Measurements from ENCODE around the gene CRACR2B.

CRACR2B gene

GRCh38 chr11:827146-827896 is 398 bp upstream of the CRACR2B start:
- DNase-seq: no peak

DNA sequence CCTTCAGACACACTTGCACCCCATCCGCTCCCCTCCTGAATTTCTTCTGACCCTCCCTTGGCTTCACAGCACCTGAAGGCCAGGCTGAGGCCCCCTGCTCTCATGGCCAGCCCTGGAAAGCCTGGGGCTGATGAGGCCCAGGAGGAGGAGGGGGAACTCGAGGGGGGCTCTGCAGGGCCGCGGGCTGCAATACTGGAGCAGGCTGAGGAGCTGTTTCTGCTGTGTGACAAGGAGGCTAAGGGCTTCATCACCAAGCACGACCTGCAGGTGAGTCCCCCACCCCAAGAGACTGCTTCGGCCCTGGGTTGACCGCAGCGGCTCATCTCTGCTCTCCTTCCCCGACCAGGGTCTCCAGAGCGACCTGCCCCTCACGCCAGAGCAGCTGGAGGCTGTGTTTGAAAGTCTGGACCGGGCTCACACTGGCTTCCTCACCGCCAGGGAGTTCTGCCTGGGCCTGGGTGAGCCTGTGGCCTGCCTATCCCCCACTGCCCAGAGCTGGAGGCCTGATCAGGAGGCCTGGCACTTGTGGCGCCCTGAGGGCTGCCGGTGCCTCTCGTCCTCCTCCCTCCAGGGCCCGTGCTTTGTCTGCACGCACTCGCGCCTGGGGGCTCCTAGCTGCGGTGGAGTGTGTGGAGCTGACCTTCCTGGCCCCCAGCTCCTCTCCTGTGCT is 922 bp downstream of the CRACR2B start:
- no peak for DNase-seq

DNA sequence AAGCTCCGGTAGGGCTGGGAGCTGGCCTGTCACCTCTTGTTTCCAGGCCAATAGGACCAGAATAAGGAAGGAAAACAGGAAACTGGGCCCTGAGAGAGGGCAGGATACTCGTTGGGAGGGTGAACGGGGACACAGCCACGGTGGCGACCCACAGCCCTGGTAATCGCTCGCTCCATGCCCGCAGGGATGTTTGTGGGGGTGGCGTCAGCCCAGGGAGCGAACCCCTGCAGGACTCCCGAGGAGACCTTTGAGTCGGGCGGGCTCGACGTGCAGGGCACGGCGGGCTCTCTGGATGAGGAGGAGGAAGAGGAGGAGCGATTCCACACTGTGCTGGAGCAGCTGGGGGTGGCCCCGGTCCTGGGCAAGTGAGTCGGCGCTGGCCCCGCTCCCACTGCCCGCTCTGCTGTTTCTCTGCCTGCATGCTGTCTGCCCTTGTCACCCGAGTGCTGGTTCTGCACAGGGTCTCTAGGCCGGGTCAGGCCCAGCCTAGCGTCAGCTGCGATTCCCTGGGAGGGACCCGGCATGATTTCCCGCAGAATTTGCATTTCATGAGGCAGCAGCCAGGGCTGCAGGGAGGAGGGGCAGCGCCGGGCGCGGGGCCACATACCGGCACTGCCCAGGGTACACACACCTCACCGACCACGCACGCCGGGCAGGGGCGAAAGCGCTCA is 1.6 kb downstream of the CRACR2B start:
- DNase-seq: no peak

- DNase-seq: no peak
Measured at GRCh38 chr11:829847-830294, 2.2 kb downstream of the CRACR2B start.

DNA sequence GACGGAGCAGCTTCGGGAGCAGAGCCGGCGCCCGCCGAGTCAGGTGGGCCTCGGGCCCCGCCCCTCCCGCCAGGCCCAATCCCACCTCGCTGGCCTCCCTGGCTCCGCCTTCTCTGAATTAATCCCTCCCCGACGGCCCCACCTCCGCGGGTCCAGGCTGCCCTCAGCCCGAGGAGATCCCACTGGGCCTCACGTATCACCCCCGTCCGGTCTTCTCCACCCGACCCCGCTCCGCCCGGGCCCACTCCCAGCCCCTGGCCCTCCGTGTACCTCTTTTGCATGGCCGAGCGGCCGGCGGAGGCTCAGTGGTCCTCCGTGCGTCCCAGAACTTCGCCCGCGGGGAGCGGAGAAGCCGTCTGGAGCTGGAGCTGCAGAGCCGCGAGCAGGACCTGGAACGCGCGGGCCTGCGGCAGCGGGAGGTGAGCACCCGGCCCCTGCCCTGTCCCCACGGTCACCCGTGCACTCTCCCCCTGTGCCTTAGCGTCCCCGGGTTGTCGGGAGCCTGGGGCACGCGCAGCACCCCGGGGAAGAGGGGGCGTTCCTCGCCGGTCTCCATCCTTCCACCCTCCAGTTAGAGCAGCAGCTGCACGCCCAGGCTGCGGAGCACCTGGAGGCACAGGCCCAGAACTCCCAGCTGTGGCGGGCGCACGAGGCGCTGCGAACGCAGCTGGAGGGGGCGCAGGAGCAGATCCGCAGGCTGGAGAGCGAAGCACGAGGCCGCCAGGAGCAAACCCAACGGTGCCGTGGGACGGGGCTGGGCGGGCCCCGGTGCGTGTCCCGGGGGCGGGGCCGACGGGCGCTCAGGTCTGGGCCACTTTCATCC is 2.8 kb downstream of the CRACR2B start:
- DNase-seq: no peak

DNA sequence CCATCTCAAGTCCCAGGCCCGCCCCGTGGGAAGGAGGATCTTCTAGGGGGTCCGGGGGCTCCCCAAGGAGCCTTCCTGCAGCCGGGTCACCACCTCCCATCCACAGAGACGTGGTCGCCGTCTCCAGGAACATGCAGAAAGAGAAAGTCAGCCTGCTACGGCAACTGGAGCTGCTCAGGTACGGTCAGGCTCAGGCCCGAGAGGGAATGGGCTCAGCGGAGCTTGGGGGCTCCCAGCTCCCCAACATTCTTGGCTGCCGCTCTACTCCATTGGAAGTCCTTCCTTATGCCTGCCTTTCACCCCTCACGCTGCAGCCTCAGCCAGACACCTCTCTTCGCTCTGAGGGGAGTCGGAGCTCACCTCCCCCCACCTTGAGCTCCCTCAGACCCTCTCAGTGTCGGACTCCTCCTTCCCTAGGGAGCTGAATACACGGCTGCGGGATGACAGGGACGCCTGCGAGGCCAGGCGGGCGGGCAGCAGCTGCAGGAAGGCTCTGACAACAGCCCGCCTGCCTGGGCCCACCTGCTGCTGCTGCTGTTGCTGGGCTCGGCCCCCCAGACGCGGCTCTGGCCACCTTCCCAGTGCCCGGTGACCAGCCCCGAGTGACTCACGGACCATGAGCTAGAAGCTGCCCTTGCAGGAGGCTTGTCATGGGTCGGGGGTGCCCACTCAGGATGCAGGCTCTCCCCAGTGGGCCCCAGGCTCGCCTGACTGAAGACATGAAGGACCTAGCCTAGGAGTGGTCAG is 3.6 kb downstream of the CRACR2B start:
- DNase-seq: no peak

GRCh38 chr11:831961-832528 is 4.3 kb downstream of the CRACR2B start:
- no peak for DNase-seq

DNA sequence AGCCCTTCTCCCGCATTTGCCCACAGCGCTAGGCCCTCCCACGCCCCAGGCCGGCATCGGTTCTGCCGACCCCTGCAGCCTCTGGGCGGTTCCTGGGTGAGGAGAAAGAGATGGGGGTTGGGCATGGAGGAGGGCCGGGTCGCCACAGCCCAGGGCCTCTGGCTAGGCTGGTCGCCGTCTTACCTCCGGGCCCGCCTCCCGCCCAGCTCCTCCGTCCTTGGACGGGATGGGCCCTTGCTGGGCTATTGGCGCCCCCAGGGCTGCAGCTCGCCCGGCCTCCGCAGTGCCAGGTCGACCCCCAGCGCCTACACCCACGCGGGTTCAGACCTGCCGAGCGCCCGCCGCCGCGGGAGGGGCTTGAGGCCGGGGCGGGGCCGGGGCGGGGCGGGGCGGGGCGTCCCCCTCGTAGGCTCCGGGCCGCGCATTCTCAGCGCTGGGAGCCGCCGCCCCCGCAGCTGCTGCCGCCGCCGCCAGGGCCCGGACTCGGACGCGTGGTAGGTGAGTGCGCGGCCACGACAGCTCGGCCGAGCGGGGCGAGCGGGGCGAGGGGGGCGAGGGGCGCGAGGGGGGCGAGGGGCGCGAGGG is 4.9 kb downstream of the CRACR2B start, which contains the start of gene CD151:
Gene CD151 (plus strand): TSS at position 424 of the 585 bp plus-strand sequence. CDS start 3,118 bp downstream, outside the sequence.
- DNase-seq: no peak

- DNase-seq: no peak
Measured at GRCh38 chr11:833114-833791, 5.5 kb downstream of the CRACR2B start.

DNA sequence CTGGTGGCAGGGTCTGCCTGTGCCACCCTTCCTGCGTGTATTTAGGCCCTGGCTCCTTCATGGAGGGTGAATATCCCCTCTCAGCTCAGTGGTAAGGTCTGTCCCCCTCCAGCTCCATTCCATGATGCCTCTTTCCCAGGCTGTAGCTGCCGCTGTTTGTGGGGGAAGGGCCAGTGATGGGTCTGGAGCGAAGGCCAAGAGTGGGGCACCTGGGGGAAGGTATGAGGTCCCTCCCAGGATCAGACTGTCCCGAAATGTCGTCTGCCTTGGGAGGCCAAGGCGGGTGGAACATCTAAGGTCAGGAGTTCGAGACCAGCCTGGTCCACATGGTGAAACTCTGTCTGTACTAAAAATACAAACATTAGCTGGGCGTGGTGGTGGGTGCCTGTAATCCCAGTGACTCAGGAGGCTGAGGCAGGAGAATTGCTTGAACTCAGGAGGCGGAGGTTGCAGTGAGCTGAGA is 6.2 kb downstream of the CRACR2B start:
- no peak for DNase-seq

GRCh38 chr11:834371-835316 is 6.9 kb downstream of the CRACR2B start:
- DNase-seq: no peak

DNA sequence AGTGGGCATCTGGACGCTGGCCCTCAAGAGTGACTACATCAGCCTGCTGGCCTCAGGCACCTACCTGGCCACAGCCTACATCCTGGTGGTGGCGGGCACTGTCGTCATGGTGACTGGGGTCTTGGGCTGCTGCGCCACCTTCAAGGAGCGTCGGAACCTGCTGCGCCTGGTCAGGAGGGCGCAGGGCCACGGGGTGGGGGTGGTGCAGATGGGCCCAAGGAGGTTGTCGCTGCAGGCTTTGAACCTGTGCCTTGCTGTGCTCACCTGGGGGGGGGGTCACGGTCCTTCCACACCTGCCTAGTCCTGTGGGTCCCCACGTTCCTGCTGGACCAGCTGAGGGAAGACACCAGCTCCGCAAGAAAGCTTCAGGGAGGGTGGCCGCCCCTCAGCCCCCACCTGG is 8.6 kb downstream of the CRACR2B start:
- DNase-seq: no peak

DNA sequence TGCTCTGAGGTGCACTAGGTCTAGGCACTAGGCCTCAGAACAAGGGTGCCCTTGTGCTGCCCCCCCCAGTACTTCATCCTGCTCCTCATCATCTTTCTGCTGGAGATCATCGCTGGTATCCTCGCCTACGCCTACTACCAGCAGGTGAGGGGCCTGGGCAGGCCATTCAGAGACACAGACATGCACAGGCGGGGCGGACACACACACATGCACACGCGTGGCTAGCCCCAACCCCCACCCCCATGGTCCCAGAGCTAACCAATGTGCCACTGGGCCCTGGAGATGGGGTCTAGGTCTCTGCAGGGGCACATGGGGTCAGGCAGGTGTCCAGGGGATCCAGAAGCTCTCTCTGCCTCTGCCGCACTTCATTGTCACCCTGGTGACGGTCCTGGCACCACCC is 9.0 kb downstream of the CRACR2B start:
- DNase-seq: no peak

DNA sequence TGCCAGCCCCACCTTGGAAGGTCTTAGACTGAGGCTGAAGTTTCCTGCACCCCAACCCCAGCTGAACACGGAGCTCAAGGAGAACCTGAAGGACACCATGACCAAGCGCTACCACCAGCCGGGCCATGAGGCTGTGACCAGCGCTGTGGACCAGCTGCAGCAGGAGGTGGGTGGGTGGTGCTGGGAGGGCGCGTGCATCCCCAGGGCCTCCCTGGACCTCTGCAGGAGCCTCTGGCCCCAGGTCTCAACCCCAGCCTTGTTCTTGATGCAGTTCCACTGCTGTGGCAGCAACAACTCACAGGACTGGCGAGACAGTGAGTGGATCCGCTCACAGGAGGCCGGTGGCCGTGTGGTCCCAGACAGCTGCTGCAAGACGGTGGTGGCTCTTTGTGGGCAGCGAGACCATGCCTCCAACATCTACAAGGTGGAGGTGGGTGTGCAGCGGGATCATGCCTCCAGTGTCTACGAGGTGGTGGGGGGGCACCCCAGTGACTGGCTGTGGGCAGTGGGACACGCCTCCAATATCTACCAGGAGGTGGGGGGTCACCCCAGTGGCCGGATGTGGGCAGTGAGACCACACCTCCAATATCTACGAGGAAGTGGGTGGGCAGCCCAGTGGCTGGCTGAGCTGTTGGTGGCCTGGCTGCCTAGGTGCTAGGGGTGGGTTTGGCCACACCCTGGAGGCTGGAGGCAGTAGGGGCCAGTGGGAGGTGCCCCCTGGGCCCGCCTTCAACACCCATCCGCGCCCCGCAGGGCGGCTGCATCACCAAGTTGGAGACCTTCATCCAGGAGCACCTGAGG is 9.7 kb downstream of the CRACR2B start:
- DNase-seq: no peak

DNA sequence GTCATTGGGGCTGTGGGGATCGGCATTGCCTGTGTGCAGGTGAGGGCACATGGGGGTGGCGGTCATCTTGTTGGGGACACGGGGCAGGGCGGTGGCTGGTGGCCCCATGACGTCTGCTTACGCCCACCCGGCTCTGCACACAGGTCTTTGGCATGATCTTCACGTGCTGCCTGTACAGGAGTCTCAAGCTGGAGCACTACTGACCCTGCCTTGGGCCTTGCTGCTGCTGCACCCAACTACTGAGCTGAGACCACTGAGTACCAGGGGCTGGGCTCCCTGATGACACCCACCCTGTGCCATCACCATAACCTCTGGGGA is 10.2 kb downstream of the CRACR2B start:
- no peak for DNase-seq

- peak; percentile 79 for DNase-seq
Measured at GRCh38 chr11:838441-839279, 10.9 kb downstream of the CRACR2B start.

DNA sequence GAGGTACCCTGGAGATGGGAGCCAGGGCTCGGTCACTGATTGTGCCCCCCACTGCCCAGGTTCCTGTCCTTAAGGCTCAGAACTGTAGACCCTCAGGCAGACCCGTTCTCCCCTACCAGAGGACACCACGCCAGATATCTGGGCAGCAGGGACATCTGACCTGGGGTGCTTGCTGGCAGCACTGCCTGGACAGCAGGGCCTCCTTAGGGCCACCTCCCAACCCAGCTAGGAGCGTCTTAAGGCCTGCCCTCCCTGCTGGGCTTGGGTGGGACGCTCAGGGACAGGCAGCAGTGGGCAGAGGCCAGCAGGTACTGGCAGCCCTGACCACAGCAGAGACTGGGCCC is 11.5 kb downstream of the CRACR2B start:
- no peak for DNase-seq

Data from NCI-H524 treated with DMSO at 0.1 percent for 48 hours (cell line).